Measurements from ENCODE around the gene SNX27.
"Not testable (repeated sequence)": the region's sequence is repeated elsewhere in the genome, so short reads cannot be mapped to it uniquely, and the experiment has no call there.

SNX27 gene

GRCh38 chr1:151604291-151604690 lies 7.6 kb upstream of the SNX27 start:
- no peak for DNase-seq (ENCODE audit: low read depth)

- no peak for DNase-seq (ENCODE audit: low read depth)
These were observed 5.5 kb upstream of the SNX27 start for GRCh38 chr1:151606384-151606783.

GRCh38 chr1:151606857-151607256 lies 5.0 kb upstream of the SNX27 start:
- no peak for DNase-seq (ENCODE audit: low read depth)

GRCh38 chr1:151610142-151610541 lies 1.7 kb upstream of the SNX27 start:
- no peak for DNase-seq (ENCODE audit: low read depth)

- DNase-seq (ENCODE audit: low read depth): peak; percentile 62
These were observed 511 bp upstream of the SNX27 start for GRCh38 chr1:151611288-151611790.

GRCh38 chr1:151612501-151613281 lies 841 bp downstream of the SNX27 start:
- DNase-seq (ENCODE audit: low read depth): no peak

GRCh38 chr1:151613282-151613780 lies 1.5 kb downstream of the SNX27 start:
- DNase-seq (ENCODE audit: low read depth): no peak

- DNase-seq (ENCODE audit: low read depth): no peak
These were observed 4.1 kb downstream of the SNX27 start for GRCh38 chr1:151615711-151616504.

GRCh38 chr1:151616505-151616849 lies 4.6 kb downstream of the SNX27 start:
- no peak for DNase-seq (ENCODE audit: low read depth)

GRCh38 chr1:151618003-151618402 lies 6.2 kb downstream of the SNX27 start:
- no peak for DNase-seq (ENCODE audit: low read depth)

- DNase-seq (ENCODE audit: low read depth): no peak
These were observed 6.6 kb downstream of the SNX27 start for GRCh38 chr1:151618470-151618869.

- not testable (repeated sequence) for DNase-seq (ENCODE audit: low read depth)
These were observed 7.1 kb downstream of the SNX27 start for GRCh38 chr1:151618996-151619395.

- no peak for DNase-seq (ENCODE audit: low read depth)
These were observed 7.7 kb downstream of the SNX27 start for GRCh38 chr1:151619489-151620093.

GRCh38 chr1:151620286-151620685 lies 8.4 kb downstream of the SNX27 start:
- no peak for DNase-seq (ENCODE audit: low read depth)

GRCh38 chr1:151621351-151621750 lies 9.5 kb downstream of the SNX27 start:
- no peak for DNase-seq (ENCODE audit: low read depth)

- DNase-seq (ENCODE audit: low read depth): no peak
These were observed 12.9 kb downstream of the SNX27 start for GRCh38 chr1:151624783-151625182.

GRCh38 chr1:151626740-151627334 lies 15.0 kb downstream of the SNX27 start:
- DNase-seq (ENCODE audit: low read depth): no peak

GRCh38 chr1:151629278-151629677 lies 17.4 kb downstream of the SNX27 start:
- DNase-seq (ENCODE audit: low read depth): no peak

GRCh38 chr1:151635479-151636072 lies 23.7 kb downstream of the SNX27 start:
- no peak for DNase-seq (ENCODE audit: low read depth)

- DNase-seq (ENCODE audit: low read depth): no peak
These were observed 26.4 kb downstream of the SNX27 start for GRCh38 chr1:151638074-151638775.

- no peak for DNase-seq (ENCODE audit: low read depth)
These were observed 27.0 kb downstream of the SNX27 start for GRCh38 chr1:151638812-151639211.

Measured in fibroblast of the conjunctiva (primary cell).